CD14-positive monocyte (primary cell): ENCODE data around the gene LHX3. TPM values are rescaled to one million over a fixed set of nuclear protein-coding genes. Genes with fewer than 3 reads are reported as not detected.

Experiments used
- DNase-seq, 3 donors: peaks; one replicate each; pipeline ENCODE4 v3.0.0-alpha.2; 2011 to 2022
- H2AFZ ChIP-seq: 2 replicates; pipeline ENCODE4 v1.6.0; 2012; ENCODE audit warnings: mild to moderate bottlenecking, low read depth, low read length, inconsistent platforms; ENCODE audit not compliant: insufficient read depth, poor library complexity, severe bottlenecking
- H3K27ac ChIP-seq, 2 donors: 1 replicate in 1 of 2; 2 replicates in 1 of 2; pipeline ENCODE4 v1.5.1; 2012 to 2013; ENCODE audit warnings: low read length in 2 of 2, control low read depth in 1 of 2, inconsistent platforms in 1 of 2, low read depth in 1 of 2, mild to moderate bottlenecking in 1 of 2
- H3K27me3 ChIP-seq, 2 donors: one replicate each; pipeline versions ENCODE4 v1.6.0 to v1.6.1; 2011 to 2013; ENCODE audit warnings: low read length in 2 of 2; ENCODE audit not compliant: control insufficient read depth in 2 of 2, insufficient read depth in 2 of 2
- H3K36me3 ChIP-seq, 2 donors: replicated peaks in 1 of 2; 1 replicate in 1 of 2; 2 replicates in 1 of 2; pipeline versions ENCODE4 v1.5.1 to v1.6.1; 2012 to 2013; ENCODE audit warnings: low read length in 2 of 2, control low read depth in 1 of 2, inconsistent platforms in 1 of 2, mild to moderate bottlenecking in 1 of 2; ENCODE audit not compliant: insufficient read depth in 2 of 2, control insufficient read depth in 1 of 2
- H3K4me1 ChIP-seq, 2 donors: 1 replicate in 1 of 2; 2 replicates in 1 of 2; pipeline versions ENCODE4 v1.5.1 to v1.6.1; 2012 to 2013; ENCODE audit warnings: low read length in 2 of 2, control low read depth in 1 of 2, inconsistent platforms in 1 of 2, mild to moderate bottlenecking in 1 of 2, moderate library complexity in 1 of 2; ENCODE audit not compliant: insufficient read depth in 2 of 2, control insufficient read depth in 1 of 2
- H3K4me2 ChIP-seq: replicated peaks from 2 replicates; pipeline ENCODE3; 2012; ENCODE audit warnings: low read length, moderate library complexity, mild to moderate bottlenecking; ENCODE audit not compliant: poor library complexity, severe bottlenecking; ENCODE audit errors: extremely low read depth
- H3K4me3 ChIP-seq, 3 experiments: fragments of 200-600 bp in 1 of 3; sonication (generic) in 1 of 3; replicated peaks in 1 of 3; 1 replicate in 2 of 3; 2 replicates in 1 of 3; pipeline ENCODE4 v1.5.1; 2011 to 2013; ENCODE audit warnings: low read length in 3 of 3, mild to moderate bottlenecking in 3 of 3, control low read depth in 2 of 3, low read depth in 2 of 3, inconsistent platforms in 1 of 3, moderate library complexity in 1 of 3
- H3K79me2 ChIP-seq: 2 replicates; pipeline ENCODE4 v1.6.0; 2012; ENCODE audit warnings: mild to moderate bottlenecking, control low read depth, inconsistent platforms, low read length, moderate library complexity; ENCODE audit not compliant: insufficient read depth
- H3K9ac ChIP-seq: 2 replicates; pipeline ENCODE4 v1.6.0; 2017; ENCODE audit warnings: low read length, mild to moderate bottlenecking; ENCODE audit not compliant: insufficient read depth, poor library complexity, severe bottlenecking
- H3K9me3 ChIP-seq, 2 donors: replicated peaks in 1 of 2; 1 replicate in 1 of 2; 2 replicates in 1 of 2; pipeline versions ENCODE4 v1.5.1 to v1.6.1; 2012 to 2013; ENCODE audit warnings: low read length in 2 of 2, control low read depth in 1 of 2; ENCODE audit not compliant: control insufficient read depth in 1 of 2, insufficient read depth in 1 of 2
- H4K20me1 ChIP-seq: 2 replicates; pipeline ENCODE4 v1.6.0; 2012; ENCODE audit warnings: mild to moderate bottlenecking, low read length, control low read depth, moderate library complexity; ENCODE audit not compliant: insufficient read depth
- H3K27ac Mint-ChIP-seq, 7 donors: one replicate each; pipeline ENCODE4 v1.8.0; 2020; ENCODE audit warnings: mild to moderate bottlenecking in 7 of 7, mixed read lengths in 7 of 7, moderate library complexity in 6 of 7, inconsistent platforms in 2 of 7
- H3K27me3 Mint-ChIP-seq, 3 donors: one replicate each; pipeline ENCODE4 v1.8.0; 2021 to 2022; ENCODE audit warnings: low read depth in 3 of 3, mild to moderate bottlenecking in 3 of 3, mixed read lengths in 3 of 3, moderate library complexity in 3 of 3, inconsistent platforms in 1 of 3
- H3K36me3 Mint-ChIP-seq, 2 donors: one replicate each; pipeline ENCODE4 v1.8.0; 2020; ENCODE audit warnings: mixed read lengths in 2 of 2, inconsistent platforms in 1 of 2, mild to moderate bottlenecking in 1 of 2
- H3K4me1 Mint-ChIP-seq: one replicate; pipeline ENCODE4 v1.8.0; 2020; ENCODE audit warnings: mild to moderate bottlenecking, mixed read lengths
- H3K4me3 Mint-ChIP-seq, 2 donors: one replicate each; pipeline ENCODE4 v1.8.0; 2020; ENCODE audit warnings: mild to moderate bottlenecking in 2 of 2, mixed read lengths in 2 of 2, moderate library complexity in 1 of 2
- H3K9me3 Mint-ChIP-seq, 7 donors: one replicate each; pipeline ENCODE4 v1.8.0; 2020 to 2022; ENCODE audit warnings: mixed read lengths in 7 of 7, mild to moderate bottlenecking in 6 of 7, moderate library complexity in 6 of 7, inconsistent platforms in 2 of 7
- CTCF ChIP-seq: fragments of 200-600 bp; IDR thresholded peaks from one replicate; pipeline ENCODE4 v1.8.0; 2022; ENCODE audit warnings: antibody characterized with exemption, mild to moderate bottlenecking
- WGBS: methylation state at CpG from one replicate; pipeline ENCODE4 v1.1.5; 2013; ENCODE audit warnings: missing lambda C conversion rate; ENCODE audit not compliant: insufficient coverage; 5-methylcytosine and 5-hydroxymethylcytosine counted together
- intact Hi-C, 2 donors: fragments of 100-400 bp; cut with micrococcal nuclease; formaldehyde crosslinking; loops; one replicate each; pipeline versions ENCODE4 v1.15.0 to v1.15.1; 2023
- polyA plus RNA-seq, 3 donors: library from polyadenylated mRNA; depleted of rRNA in 1 of 3; unstranded in 2 of 3; stranded (reverse) in 1 of 3; fragments of 300-500 nt in 2 of 3; fragments of >200 nt in 1 of 3; fragmentation: Illumina TruSeq in 2 of 3; gene quantifications; 1 replicate in 2 of 3; 2 replicates in 1 of 3; pipeline ENCODE4 v1.2.3, GENCODE V29; 2012 to 2021

LHX3 gene
- polyA plus RNA-seq, 3 donors = not detected

- intact Hi-C loops = no loop called here
- H3K4me1 ChIP-seq = no peaks in the 10 kb centered on the region
Observed at GRCh38 chr9:136187197-136187596, 17.7 kb downstream of the LHX3 start.

GRCh38 chr9:136186386-136186785, 18.5 kb downstream of the LHX3 start:
- Histone ChIP-seq H3K4me1 (no peaks in the 10 kb centered on the region), H3K79me2 (no peaks in the 10 kb centered on the region), H2AFZ (no peak overlapping the region), H3K36me3 (no peaks in the 10 kb centered on the region), H3K4me2 (no peak overlapping the region), H3K9ac (no peak overlapping the region), H3K27me3 (peaks cover 0 to 30% of the 10 kb centered on the region in 2 donors), H3K9me3 (no peaks in the 10 kb centered on the region), H3K4me3 (no peak overlapping the region), H3K27ac (no peak overlapping the region), H4K20me1 (no peaks in the 10 kb centered on the region)
- Mint-ChIP-seq H3K4me1 (no peaks in the 10 kb centered on the region), H3K27ac (no peak overlapping the region), H3K36me3 (no peaks in the 10 kb centered on the region), H3K4me3 (no peak overlapping the region), H3K9me3 (no peaks in the 10 kb centered on the region), H3K27me3 (peaks cover 25 to 58% (median 30%) of the 10 kb centered on the region in 3 donors)
- no peak for DNase-seq
- intact Hi-C loops = no loop called here
- whole genome bisulfite sequencing = 78% methylated on average over 13 of the region's 14 CpGs
- TF ChIP-seq CTCF = no peak

More at GRCh38 chr9:136187197-136187596, 17.7 kb downstream of the LHX3 start:
- H3K9me3 Mint-ChIP-seq = no peaks in the 10 kb centered on the region
- H3K4me1 Mint-ChIP-seq = no peaks in the 10 kb centered on the region
- no peak overlapping the region for H3K4me3 Mint-ChIP-seq
- Histone ChIP-seq H3K4me3 (no peak overlapping the region), H3K9ac (no peak overlapping the region), H2AFZ (no peak overlapping the region), H3K36me3 (no peaks in the 10 kb centered on the region), H3K79me2 (no peaks in the 10 kb centered on the region), H3K27me3 (peaks cover under 1 to 38% of the 10 kb centered on the region in 2 donors), H3K4me2 (no peak overlapping the region), H3K9me3 (no peaks in the 10 kb centered on the region), H3K27ac (no peak overlapping the region), H4K20me1 (no peaks in the 10 kb centered on the region)
- no peak overlapping the region for H3K27ac Mint-ChIP-seq
- H3K36me3 Mint-ChIP-seq = no peaks in the 10 kb centered on the region
- TF ChIP-seq CTCF = no peak
- WGBS = 93% methylated on average over 18 of the region's 18 CpGs
- H3K27me3 Mint-ChIP-seq = peaks cover 33 to 62% (median 38%) of the 10 kb centered on the region in 3 donors
- no peak for DNase-seq
